K562 (cell line): ENCODE data around the gene TEPSIN. TPM values are rescaled to one million over a fixed set of nuclear protein-coding genes. Genes with fewer than 3 reads are reported as not detected.

Experiments
- BRD4 ChIP-seq: fragments of 200-600 bp; sonication (generic); IDR thresholded peaks from 2 replicates; pipeline ENCODE4 v1.6.1; 2017; ENCODE audit warnings: inconsistent platforms
- DNMT1 ChIP-seq: fragments of 450-650 bp; IDR thresholded peaks from 2 replicates; pipeline ENCODE4 v1.6.1; 2016; ENCODE audit warnings: antibody characterized with exemption, mild to moderate bottlenecking
- FUS ChIP-seq: fragments of 200-400 bp; formaldehyde crosslinking; optimal IDR thresholded peaks from 2 replicates; pipeline ENCODE3; 2017; ENCODE audit warnings: low read depth, low read length
- HDAC6 ChIP-seq: IDR thresholded peaks from 2 replicates; pipeline ENCODE4 v1.6.1; 2012; ENCODE audit warnings: low read depth, mild to moderate bottlenecking, control low read depth, inconsistent platforms, low read length, moderate library complexity
- MYBL2 ChIP-seq, 2 experiments: fragments of 450-650 bp in 1 of 2; sonication (generic) in 1 of 2; formaldehyde crosslinking in 1 of 2; IDR thresholded peaks; 2 replicates each; pipeline versions ENCODE4 v1.6.1 to v1.8.1; 2017 to 2022; ENCODE audit warnings: borderline replicate concordance in 1 of 2, inconsistent platforms in 1 of 2, low read depth in 1 of 2, mild to moderate bottlenecking in 1 of 2, missing genetic modification reagents in 1 of 2, moderate library complexity in 1 of 2
- POLR2B ChIP-seq: fragments of 450-650 bp; IDR thresholded peaks from 2 replicates; pipeline ENCODE4 v1.6.1; 2018; ENCODE audit warnings: low read depth; ENCODE audit not compliant: partially characterized antibody
- REST ChIP-seq, 2 experiments: fragments of 450-650 bp; formaldehyde crosslinking in 1 of 2; IDR thresholded peaks; 2 replicates each; pipeline versions ENCODE4 v1.4.0 to v1.6.1; 2014 to 2020; ENCODE audit warnings: mild to moderate bottlenecking in 2 of 2, borderline replicate concordance in 1 of 2, low read depth in 1 of 2
- SMARCA4 ChIP-seq: fragments of 450-650 bp; IDR thresholded peaks from 2 replicates; pipeline ENCODE4 v1.6.1; 2016
- SMC3 ChIP-seq: conservative IDR thresholded peaks from 2 replicates; pipeline ENCODE4 v1.6.1; 2011; ENCODE audit warnings: low read depth, low read length, improper control_type of control experiment; ENCODE audit not compliant: insufficient read depth
- THRB ChIP-seq: fragments of 450-650 bp; formaldehyde crosslinking; conservative IDR thresholded peaks from 2 replicates; pipeline ENCODE4 v1.4.0; 2022; ENCODE audit warnings: mild to moderate bottlenecking, missing genetic modification characterization
- ZBTB33 ChIP-seq: sonication (generic); formaldehyde crosslinking; IDR thresholded peaks from 2 replicates; pipeline ENCODE4 v1.8.1; 2023; ENCODE audit warnings: mild to moderate bottlenecking, missing genetic modification reagents
- ZNF449 ChIP-seq: fragments of 250-450 bp; sonication (Bioruptor Pico); IDR thresholded peaks from 2 replicates; pipeline ENCODE4 v1.8.0; 2022; ENCODE audit warnings: moderate library complexity, mild to moderate bottlenecking, inconsistent platforms
- ZNF717 ChIP-seq: fragments of 250-450 bp; sonication (Bioruptor Pico); IDR thresholded peaks from 2 replicates; pipeline ENCODE4 v1.5.0; 2021
- polyA plus RNA-seq, 8 experiments: library from polyadenylated mRNA; depleted of rRNA in 4 of 8; stranded (reverse) in 5 of 8; unstranded in 3 of 8; fragments of >200 nt; fragmentation: Nextera tagmentation in 2 of 8; fragmentation: Illumina TruSeq in 1 of 8; extraction: Ambion mirVana in 2 of 8; extraction: Trizol in 1 of 8; gene quantifications; 2 replicates each; pipeline versions ENCODE4 v1.2.1 to v1.2.3, GENCODE V29; 2011 to 2014; ENCODE audit warnings: inconsistent platforms in 1 of 8, missing spikeins in 1 of 8
- total RNA-seq, 7 experiments: library from RNA; depleted of rRNA in 6 of 7; stranded (reverse); fragments of >200 nt in 6 of 7; fragmentation: Illumina TruSeq in 2 of 7; extraction: Trizol in 2 of 7; gene quantifications; 2 replicates each; pipeline versions ENCODE4 v1.2.1 to v1.2.3, GENCODE V29; 2011 to 2021; ENCODE audit warnings: low replicate concordance in 1 of 7

The TEPSIN gene
- total and polyA plus RNA-seq, 9 of the 15 experiments (the other 6 are each of a cell fraction or from before 2014, with no cell fraction given), result 0.80 to 29.8 (median 5.3) TPM

GRCh38 chr17:81253358-81254131, 14.7 kb upstream of the TEPSIN start (continued):
- peak; percentile 74; the same call in 1 of the 2 replicates for TF ChIP-seq THRB (CRISPR knock-in tag)
- TF ChIP-seq DNMT1, result 0 out of 2 replicates have a peak, but pooled peaks have one; percentile 65
- TF ChIP-seq FUS, result no peak
- TF ChIP-seq BRD4, result no peak
- peak; percentile 65; the same call in 1 of the 2 replicates for TF ChIP-seq ZBTB33 (CRISPR knock-in tag)
- no peak for TF ChIP-seq ZNF717
- peak; percentile 58; the same call in 1 of the 2 replicates for TF ChIP-seq MYBL2 (IDR thresholded peaks at IDR 0.05; ENCODE audit: low read depth)
- no peak for TF ChIP-seq MYBL2 (CRISPR knock-in tag; IDR thresholded peaks at IDR 0.05; ENCODE audit: borderline replicate concordance)
- TF ChIP-seq ZNF449, result no peak
- peak; percentile 80 for TF ChIP-seq REST (IDR thresholded peaks at IDR 0.05; ENCODE audit: borderline replicate concordance)
- no peak for TF ChIP-seq REST (CRISPR knock-in tag; IDR thresholded peaks at IDR 0.05; ENCODE audit: low read depth)
- no peak for TF ChIP-seq HDAC6
- peak; percentile 72 for TF ChIP-seq POLR2B
- peak; percentile 95 for TF ChIP-seq SMC3
- TF ChIP-seq SMARCA4, result peak; percentile 23; the same call in 1 of the 2 replicates
